COR-L47 (cell line): ENCODE measurements around the gene PTPRQ.
A peak's percentile ranks its signal among the peaks of the same experiment; 100 is the strongest.
"Not testable (repeated sequence)": the region's sequence is repeated elsewhere in the genome, so short reads cannot be mapped to it uniquely, and the experiment has no call there.

Experiments
- DNase-seq: peaks from one replicate; lab custom pipeline; 2025; lab: John Stamatoyannopoulos, UW

The PTPRQ gene

GRCh38 chr12:80443974-80444666 lies at the start of gene PTPRQ:
PTPRQ (plus strand) TSS chr12:80444235; CDS start chr12:80444346, 111 bp downstream.
- no peak for DNase-seq

- no peak for DNase-seq
Observed at GRCh38 chr12:80400571-80400991, 43.5 kb upstream of the PTPRQ start.

GRCh38 chr12:80401191-80401590 lies 42.8 kb upstream of the PTPRQ start:
- no peak for DNase-seq

- DNase-seq, result no peak
Observed at GRCh38 chr12:80404629-80405028, 39.4 kb upstream of the PTPRQ start.

GRCh38 chr12:80406253-80406652 lies 37.8 kb upstream of the PTPRQ start:
- no peak for DNase-seq

GRCh38 chr12:80411787-80412186 lies 32.2 kb upstream of the PTPRQ start:
- no peak for DNase-seq

GRCh38 chr12:80412343-80412953 lies 31.6 kb upstream of the PTPRQ start:
- DNase-seq, result peak; percentile 72

- no peak for DNase-seq
Observed at GRCh38 chr12:80413462-80413861, 30.6 kb upstream of the PTPRQ start.

- no peak for DNase-seq
Observed at GRCh38 chr12:80415466-80415865, 28.6 kb upstream of the PTPRQ start.

- DNase-seq, result no peak
Observed at GRCh38 chr12:80419644-80420043, 24.4 kb upstream of the PTPRQ start.

GRCh38 chr12:80420075-80420474 lies 24.0 kb upstream of the PTPRQ start:
- DNase-seq, result no peak

- DNase-seq, result no peak
Observed at GRCh38 chr12:80422550-80422949, 21.5 kb upstream of the PTPRQ start.

GRCh38 chr12:80432061-80432460 lies 12.0 kb upstream of the PTPRQ start:
- no peak for DNase-seq

GRCh38 chr12:80441921-80442320 lies 2.1 kb upstream of the PTPRQ start:
- DNase-seq, result no peak

- no peak for DNase-seq
Observed at GRCh38 chr12:80442426-80443222, 1.4 kb upstream of the PTPRQ start.

- no peak for DNase-seq
Observed at GRCh38 chr12:80445083-80445793, 1.2 kb downstream of the PTPRQ start.

- no peak for DNase-seq
Observed at GRCh38 chr12:80456513-80456912, 12.5 kb downstream of the PTPRQ start.

GRCh38 chr12:80460972-80461371 lies 16.9 kb downstream of the PTPRQ start:
- no peak for DNase-seq

- DNase-seq, result not testable (repeated sequence)
Observed at GRCh38 chr12:80461851-80462250, 17.8 kb downstream of the PTPRQ start.

GRCh38 chr12:80469681-80470080 lies 25.6 kb downstream of the PTPRQ start:
- no peak for DNase-seq

GRCh38 chr12:80470403-80470802 lies 26.4 kb downstream of the PTPRQ start:
- no peak for DNase-seq

GRCh38 chr12:80472236-80472635 lies 28.2 kb downstream of the PTPRQ start:
- DNase-seq, result no peak
